ENCODE measurements around the gene RHCG.

RHCG gene

GRCh38 chr15:89496155-89497098, at the start of gene RHCG:
TSS of gene RHCG (minus strand) at chr15:89496583. CDS start at chr15:89496544, 39 bp downstream.
- DNase-seq = peak in 18 of 56 donors; percentile 4 to 49 (median 19)

DNA sequence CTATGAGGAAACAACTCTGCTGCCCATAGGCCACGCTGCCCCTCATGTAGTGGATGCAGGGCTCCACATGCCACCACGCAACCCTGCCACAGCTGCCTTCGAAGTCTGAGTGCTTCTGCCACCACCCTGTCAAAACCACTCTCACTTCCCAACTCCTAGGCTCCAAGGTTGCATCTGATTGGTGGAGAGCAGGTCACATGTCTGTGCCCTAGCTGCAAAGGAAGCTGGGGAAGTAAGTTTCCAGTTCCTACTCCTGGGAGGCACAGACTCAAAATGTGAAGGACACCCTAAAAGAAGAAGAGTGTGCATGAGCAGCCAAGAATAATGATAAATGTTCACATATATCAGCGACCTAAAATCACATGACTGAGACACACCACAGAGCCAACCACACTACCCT, 47.0 kb upstream of the RHCG start:
- DNase-seq = no peak

- DNase-seq = no peak
Observed at GRCh38 chr15:89542369-89542768, 46.0 kb upstream of the RHCG start.

GRCh38 chr15:89539027-89539426, 42.6 kb upstream of the RHCG start:
- DNase-seq = no peak

GRCh38 chr15:89533861-89534544, 37.6 kb upstream of the RHCG start:
- DNase-seq = no peak

DNA sequence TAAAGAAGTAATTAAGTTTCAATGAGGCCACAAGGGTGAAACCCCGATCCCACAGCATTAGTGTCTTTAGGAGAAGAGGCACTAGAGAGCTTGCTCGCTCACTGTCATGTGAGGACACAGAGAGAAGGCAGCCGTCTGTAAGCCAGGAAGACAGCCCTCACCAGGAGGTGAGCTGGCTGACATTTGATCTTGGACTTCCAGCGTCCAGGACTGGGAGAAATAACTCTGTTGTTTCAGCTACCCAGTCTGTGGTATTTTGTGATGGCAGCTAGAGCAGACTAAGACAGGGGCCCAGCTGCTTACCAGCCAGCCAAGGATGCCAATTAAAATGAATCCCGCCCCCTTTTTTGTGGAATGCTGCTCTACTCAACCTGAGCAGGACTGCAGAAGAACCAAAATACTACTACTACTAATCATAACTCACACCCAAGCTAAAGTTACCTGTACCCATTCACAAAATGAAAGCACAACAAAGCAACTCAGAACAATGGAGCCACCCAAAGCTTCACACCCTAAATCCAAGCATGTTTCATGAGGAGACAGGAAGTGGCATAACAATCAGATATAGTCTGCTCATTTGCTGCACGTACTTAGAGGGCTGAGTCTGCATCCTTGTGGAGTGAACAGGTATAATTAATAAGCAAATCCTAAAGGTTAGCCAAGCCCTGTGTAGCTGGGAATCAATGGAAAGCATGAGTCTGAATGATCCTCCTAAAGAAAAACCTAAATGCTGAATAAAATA, 35.6 kb upstream of the RHCG start:
- DNase-seq = no peak

- DNase-seq = peak in 1 of 56 donors; percentile 22
Observed at GRCh38 chr15:89530976-89531375, 34.6 kb upstream of the RHCG start.

GRCh38 chr15:89528757-89529352, 32.5 kb upstream of the RHCG start:
- no peak for DNase-seq

GRCh38 chr15:89526601-89527441, 30.4 kb upstream of the RHCG start:
- DNase-seq = no peak

DNA sequence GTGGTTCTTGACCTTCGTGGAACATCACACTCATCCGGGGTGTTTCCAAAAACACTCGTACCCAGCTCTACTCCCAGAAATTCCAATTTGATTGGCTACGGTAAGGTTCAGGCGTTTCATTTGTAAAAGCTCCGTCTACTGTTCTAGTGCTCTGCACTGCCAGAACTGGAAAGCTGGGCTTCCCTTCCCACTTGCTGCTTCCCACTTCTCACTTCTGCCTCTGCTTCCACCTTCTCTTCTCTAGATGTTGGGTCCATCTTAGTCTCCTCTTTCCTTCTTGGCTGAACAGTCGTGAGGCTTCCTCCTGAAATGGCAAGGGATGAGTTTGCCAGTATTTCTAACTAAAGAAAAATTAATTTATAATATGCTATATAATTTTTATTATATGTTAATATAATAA, 29.8 kb upstream of the RHCG start:
- no peak for DNase-seq

- no peak for DNase-seq
Observed at GRCh38 chr15:89524184-89524583, 27.8 kb upstream of the RHCG start.

DNA sequence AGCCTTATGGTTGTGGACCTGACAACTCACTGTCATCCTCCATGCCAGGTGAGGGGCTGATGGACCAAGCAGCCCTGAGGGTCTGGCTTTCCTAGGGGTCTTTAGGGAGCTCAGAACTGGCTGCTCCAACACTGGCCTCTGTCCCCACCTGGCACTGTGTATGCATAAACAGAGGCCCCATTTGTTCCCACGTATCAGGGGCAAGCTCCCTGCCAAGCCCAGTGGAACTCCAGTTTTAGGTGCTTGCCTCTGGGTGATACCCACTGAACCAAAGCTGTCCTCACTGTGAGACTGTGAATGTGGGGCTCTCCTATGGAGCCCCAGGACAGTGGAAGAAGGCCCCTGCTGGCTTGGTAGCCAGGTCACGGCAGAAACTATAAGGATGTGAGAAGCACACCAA, 26.7 kb upstream of the RHCG start:
- DNase-seq = no peak

- DNase-seq = no peak
Observed at GRCh38 chr15:89521605-89522004, 25.2 kb upstream of the RHCG start.

DNA sequence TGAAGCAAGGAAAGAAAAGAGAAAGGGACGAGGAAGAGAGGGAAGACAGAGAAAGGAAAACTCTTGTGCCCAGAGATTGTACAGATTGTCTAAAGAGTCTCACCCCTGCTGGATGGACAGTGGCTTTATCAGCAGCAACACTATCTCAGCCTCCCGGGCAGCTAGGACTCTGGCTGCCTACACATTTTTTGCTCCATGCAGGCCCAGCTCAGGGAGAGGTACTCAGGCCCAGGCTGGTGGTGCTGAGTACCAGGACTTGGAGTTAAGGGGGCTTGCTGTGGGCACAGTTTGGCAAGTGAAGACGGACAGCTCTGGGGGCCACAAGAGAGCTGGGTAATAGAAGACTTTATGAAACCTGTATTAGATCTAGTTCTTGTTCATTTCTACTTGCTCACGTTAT, 19.1 kb upstream of the RHCG start:
- DNase-seq = no peak

DNA sequence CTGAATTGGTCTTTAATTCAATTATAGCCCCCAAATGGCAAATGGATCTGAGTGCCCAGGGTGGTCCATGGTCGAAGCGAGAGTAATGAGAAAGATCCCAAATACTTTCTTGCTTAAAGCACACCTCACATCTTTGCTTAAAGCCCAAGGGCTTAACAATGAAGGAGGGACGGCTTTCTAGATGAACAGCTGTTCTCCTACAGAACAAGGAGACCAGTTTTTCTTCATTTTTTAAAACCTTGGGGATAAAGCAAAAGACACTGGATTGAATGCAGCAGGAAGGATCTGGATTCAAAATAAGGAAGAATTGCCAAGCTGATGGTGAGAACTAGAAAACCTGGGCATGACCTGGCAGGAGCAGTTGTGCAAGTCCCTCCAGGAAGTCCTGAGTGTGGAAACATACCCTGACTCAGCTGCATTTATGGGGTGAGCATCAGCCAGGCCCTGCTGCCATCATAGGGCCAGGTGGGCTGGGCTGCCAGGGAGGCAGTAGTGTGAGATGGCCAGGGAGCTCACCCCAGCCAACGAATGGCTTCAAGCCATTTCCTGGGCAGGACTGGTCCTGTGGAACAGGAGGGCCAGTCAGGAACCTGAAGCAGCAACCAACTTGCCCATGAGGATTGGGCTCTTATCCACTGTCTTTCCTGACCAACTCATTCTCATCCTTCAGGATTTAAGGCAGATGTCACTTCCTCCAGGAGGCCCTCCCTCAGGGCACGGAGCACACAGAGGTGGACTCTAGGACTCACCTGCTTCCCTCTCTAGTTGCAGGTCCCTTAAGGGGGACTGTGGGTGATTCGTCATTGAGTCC, 18.4 kb upstream of the RHCG start:
- no peak for DNase-seq

- DNase-seq = no peak
Observed at GRCh38 chr15:89514186-89514585, 17.8 kb upstream of the RHCG start.

- DNase-seq = no peak
Observed at GRCh38 chr15:89513284-89513683, 16.9 kb upstream of the RHCG start.

DNA sequence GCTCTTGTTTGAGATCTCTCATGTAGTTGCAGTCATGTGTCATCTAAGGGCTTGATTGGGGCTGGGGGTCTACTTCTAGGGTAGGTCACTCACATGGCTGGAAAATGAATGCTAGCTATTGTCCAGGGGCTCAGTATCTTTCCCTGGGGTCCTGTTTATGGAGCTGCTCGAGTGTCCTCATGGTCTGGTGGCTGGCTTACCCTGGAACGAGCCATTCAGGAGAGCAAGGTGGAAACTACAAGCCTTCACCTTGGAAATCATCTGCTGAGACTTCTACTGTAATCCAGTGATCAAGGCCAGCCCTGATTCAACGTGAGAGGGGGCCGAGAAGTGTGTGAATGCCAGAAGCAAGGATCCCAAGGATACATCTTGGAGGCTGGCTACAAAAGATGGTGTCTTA, 16.2 kb upstream of the RHCG start:
- no peak for DNase-seq

GRCh38 chr15:89506026-89506686, 9.8 kb upstream of the RHCG start:
- DNase-seq = no peak

Data from nucleus accumbens (tissue), 56 donors.